Measurements from ENCODE around the gene CD247. TPM values are rescaled to one million over a fixed set of nuclear protein-coding genes. Genes with fewer than 3 reads are reported as not detected.
"Not testable (repeated sequence)": the region's sequence is repeated elsewhere in the genome, so short reads cannot be mapped to it uniquely, and the experiment has no call there.

CD247 gene
- total and polyA plus RNA-seq, 2 experiments from 2014 or later = not detected

DNA sequence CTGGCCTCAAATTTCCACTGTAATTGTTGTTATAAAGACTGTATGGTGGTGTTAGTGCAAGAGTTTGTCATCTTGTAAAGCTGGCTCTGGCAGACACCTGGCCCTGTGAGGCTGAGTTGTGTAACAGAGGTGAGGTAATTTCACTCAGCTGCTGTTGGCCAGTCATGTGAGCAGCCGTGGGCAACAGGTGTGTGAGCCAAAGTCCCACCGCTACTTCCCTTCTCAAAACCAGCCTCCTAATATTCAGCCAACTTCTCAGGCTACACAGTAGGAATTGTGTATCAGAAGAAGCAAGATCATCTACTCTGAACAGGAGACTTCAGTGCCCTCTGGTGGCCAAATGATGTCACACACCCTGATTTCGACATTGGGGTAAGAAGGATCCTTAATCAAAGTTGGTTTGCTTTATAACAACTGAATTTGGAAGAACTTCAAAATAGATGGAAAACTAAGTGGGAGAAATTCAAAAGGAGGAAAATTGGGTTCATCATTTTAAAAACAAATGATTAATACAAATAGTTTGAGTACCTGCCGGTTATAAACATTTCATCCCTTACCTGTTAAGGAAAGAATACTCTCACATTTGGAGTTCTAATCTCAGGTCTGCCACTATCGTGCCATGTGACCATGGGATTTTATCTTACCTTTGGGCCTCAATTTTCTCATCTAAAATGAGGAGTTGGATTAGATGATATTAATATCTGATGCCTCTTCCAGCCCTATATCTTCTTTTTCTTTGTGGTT is 37.8 kb upstream of the CD247 start:
- Histone ChIP-seq H3K79me2 (ENCODE audit: insufficient read depth) (no peaks in the 10 kb centered on the region), H3K27me3 (replicated peaks; ENCODE audit: insufficient read depth) (no peaks in the 10 kb centered on the region), H3K4me2 (ENCODE audit: unreplicated experiment) (no peak overlapping the region), H4K20me1 (ENCODE audit: insufficient read depth) (no peaks in the 10 kb centered on the region), H2AFZ (no peak overlapping the region), H3K36me3 (ENCODE audit: low read depth) (no peaks in the 10 kb centered on the region), H3K27ac (no peak overlapping the region), H3F3A (ENCODE audit: insufficient read depth) (no peaks in the 10 kb centered on the region), H3K4me1 (ENCODE audit: insufficient read depth) (no peaks in the 10 kb centered on the region), H3K9ac (no peak overlapping the region), H3K4me3 (no peak overlapping the region), H3K9me2 (ENCODE audit: insufficient read depth) (no peaks in the 10 kb centered on the region), H3K9me3 (ENCODE audit: low read depth) (no peaks in the 10 kb centered on the region)
- TF ChIP-seq EZH2phosphoT487 (IDR thresholded peaks at IDR 0.05; ENCODE audit: insufficient read depth, low read depth) = no peak
- no peak for TF ChIP-seq EZH2 (IDR thresholded peaks at IDR 0.05; ENCODE audit: insufficient read depth, poor library complexity, severe bottlenecking)
- 2 to 5% methylated on average over 5 of the region's 5 CpGs for WGBS, 2 experiments (ENCODE audit: low coverage in 1 of 2, low lambda C conversion rate in 2 of 2, missing lambda C conversion rate in 2 of 2)
- in situ Hi-C loops (cut with MboI) = no loop called here
- DNase-seq = peak; percentile 72

DNA sequence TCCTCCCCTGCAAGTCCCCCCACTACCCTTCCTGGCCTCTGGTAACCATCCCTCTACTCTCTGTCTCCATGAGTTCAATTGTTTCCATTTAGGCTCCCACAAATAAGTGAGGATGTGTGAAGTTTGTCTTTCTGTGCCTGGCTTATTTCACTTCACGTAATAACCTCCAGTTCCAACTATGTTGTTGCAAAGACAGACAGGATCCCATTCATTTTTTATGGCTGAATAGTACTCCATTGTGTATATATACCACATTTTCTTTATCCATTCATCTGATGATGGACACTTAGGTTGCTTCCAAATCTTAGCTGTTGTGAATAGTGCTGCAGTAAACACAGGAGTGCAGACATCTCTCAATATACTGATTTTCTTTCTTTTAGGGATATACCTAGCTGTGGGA is 36.7 kb upstream of the CD247 start:
- in situ Hi-C loops (cut with MboI); H3K9ac ChIP-seq; H3F3A ChIP-seq (ENCODE audit: insufficient read depth); H4K20me1 ChIP-seq (ENCODE audit: insufficient read depth); H3K4me1 ChIP-seq (ENCODE audit: insufficient read depth); H3K4me2 ChIP-seq (ENCODE audit: unreplicated experiment); DNase-seq; H3K4me3 ChIP-seq; H3K9me3 ChIP-seq (ENCODE audit: low read depth); H3K9me2 ChIP-seq (ENCODE audit: insufficient read depth); H2AFZ ChIP-seq; H3K36me3 ChIP-seq (ENCODE audit: low read depth); H3K27me3 ChIP-seq (replicated peaks; ENCODE audit: insufficient read depth); H3K79me2 ChIP-seq (ENCODE audit: insufficient read depth); H3K27ac ChIP-seq: not testable (repeated sequence)
- WGBS, 2 experiments (ENCODE audit: low coverage in 1 of 2, low lambda C conversion rate in 2 of 2, missing lambda C conversion rate in 2 of 2) = 85 to 88% methylated on average over 1 of the region's 1 CpG

DNA sequence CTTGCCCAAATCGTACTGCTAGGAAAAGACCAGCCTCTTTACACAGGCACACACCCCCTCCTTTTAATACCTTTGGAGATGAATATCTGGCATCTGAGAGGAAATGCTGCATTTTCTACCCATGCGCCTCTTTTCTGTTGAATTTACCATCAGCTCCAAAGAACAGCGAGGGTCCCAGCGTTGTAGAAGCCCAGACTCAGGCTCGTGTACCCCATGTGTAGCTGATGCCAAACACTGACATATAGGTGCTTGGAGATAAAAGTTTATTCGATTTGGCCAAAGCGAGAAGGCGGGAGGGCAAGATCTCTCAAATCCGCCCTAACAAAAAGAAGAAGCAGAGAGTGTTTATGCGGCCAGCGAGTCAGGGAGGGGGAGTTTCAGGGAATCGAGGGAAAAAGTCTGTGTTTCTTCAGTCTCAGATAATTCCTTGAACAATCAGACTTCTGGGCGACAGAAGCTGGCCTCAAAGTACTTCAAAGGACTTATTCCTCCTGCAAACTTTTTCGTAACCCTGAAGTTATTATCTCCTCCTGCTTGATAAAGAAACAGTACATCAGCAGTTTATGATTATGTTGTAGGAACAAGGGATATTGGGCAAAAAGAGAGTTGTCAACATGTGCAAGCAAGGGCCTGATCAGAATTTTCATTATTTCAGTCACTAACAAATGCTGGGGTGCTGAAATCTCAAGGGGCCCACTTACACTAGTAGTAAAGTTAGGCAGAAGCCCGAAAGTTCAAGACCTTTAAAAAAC is 35.9 kb upstream of the CD247 start:
- Histone ChIP-seq H3K27ac (no peak overlapping the region), H3K4me2 (ENCODE audit: unreplicated experiment) (peak overlapping the region; percentile 99), H3K27me3 (replicated peaks; ENCODE audit: insufficient read depth) (no peaks in the 10 kb centered on the region), H3K4me3 (peak overlapping the region; percentile 92), H3K9me3 (ENCODE audit: low read depth) (no peaks in the 10 kb centered on the region), H3K79me2 (ENCODE audit: insufficient read depth) (no peaks in the 10 kb centered on the region), H3K36me3 (ENCODE audit: low read depth) (no peaks in the 10 kb centered on the region), H4K20me1 (ENCODE audit: insufficient read depth) (no peaks in the 10 kb centered on the region), H3K9me2 (ENCODE audit: insufficient read depth) (no peaks in the 10 kb centered on the region), H3K9ac (peak overlapping the region; percentile 76), H3F3A (ENCODE audit: insufficient read depth) (0 out of 2 replicates have a peak, but pooled peaks cover 1% of the 10 kb centered on the region), H2AFZ (peak overlapping the region; percentile 99), H3K4me1 (ENCODE audit: insufficient read depth) (no peaks in the 10 kb centered on the region)
- in situ Hi-C loops (cut with MboI) = no loop called here
- WGBS, 2 experiments (ENCODE audit: low coverage in 1 of 2, low lambda C conversion rate in 2 of 2, missing lambda C conversion rate in 2 of 2) = 13 to 14% methylated on average over 15 of the region's 15 CpGs
- DNase-seq = no peak
- TF ChIP-seq EZH2phosphoT487 (IDR thresholded peaks at IDR 0.05; ENCODE audit: insufficient read depth, low read depth) (no peak), EZH2 (IDR thresholded peaks at IDR 0.05; ENCODE audit: insufficient read depth, poor library complexity, severe bottlenecking) (no peak)

DNA sequence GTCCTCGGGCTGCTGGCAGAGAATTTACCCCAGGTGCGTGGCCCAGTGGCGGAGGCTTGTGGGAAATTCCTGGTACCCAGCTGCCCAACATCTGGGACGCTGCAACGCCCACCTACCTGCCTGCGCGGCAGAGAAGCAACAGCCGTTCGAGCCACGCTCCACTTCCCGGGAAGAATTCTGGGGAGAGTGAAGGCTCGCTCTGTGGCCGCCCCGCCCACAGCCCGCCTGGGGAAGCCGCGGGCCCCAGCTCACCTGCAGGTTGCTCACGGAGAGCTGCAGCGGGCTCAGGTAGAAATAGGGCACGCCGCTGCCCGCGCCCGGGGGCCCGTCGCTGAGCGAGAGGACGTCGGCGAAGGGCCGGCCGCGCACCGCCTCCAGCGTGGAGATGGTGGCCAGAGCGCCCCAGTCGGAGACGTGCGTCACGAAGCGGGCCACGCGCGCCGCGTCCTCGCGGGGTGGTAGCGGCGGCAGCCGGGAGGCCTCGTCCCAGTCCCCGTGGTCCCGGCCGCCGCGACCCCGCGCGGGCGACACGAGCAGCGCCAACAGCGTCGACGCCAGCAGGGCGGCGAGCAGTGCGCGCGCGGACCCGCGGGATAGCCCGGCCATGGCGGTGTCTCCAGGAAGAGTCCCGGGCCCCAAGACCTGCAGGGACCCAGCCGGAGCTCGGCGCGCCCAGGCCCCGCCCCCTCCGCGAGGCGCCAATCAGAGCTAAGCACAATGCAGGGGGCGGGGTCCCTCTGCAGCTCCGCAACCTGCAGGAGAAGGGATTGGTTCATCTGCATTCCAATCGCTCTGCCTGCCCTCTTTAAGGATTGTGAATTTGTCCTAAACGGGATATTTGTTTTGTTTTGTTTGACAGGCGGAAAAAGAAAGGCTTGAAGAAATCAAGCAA is 35.1 kb upstream of the CD247 start, which contains the start of gene CREG1:
CREG1 (minus strand) TSS at position 627 of the 892 bp plus-strand sequence.
- in situ Hi-C loops (cut with MboI) = no loop called here
- 2 to 3% methylated on average over 29 to 59 of the region's 90 CpGs for WGBS, 2 experiments (ENCODE audit: low coverage in 1 of 2, low lambda C conversion rate in 2 of 2, missing lambda C conversion rate in 2 of 2)

More for the DNA sequence above, 35.1 kb upstream of the CD247 start, which contains the start of gene CREG1:
- Histone ChIP-seq H3K36me3 (ENCODE audit: low read depth) (no peaks in the 10 kb centered on the region), H3K9ac (peak within 1 kb of the TSS; percentile 76), H3K27ac (0 out of 2 replicates have a peak within 1 kb of the TSS, but pooled peaks have one; percentile 11), H3K4me3 (peak within 1 kb of the TSS; percentile 92), H2AFZ (peak within 1 kb of the TSS; percentile 99), H3F3A (ENCODE audit: insufficient read depth) (peaks cover 9% of the 10 kb centered on the region), H3K27me3 (replicated peaks; ENCODE audit: insufficient read depth) (no peaks in the 10 kb centered on the region), H3K79me2 (ENCODE audit: insufficient read depth) (no peaks in the 10 kb centered on the region), H3K4me2 (ENCODE audit: unreplicated experiment) (peak within 1 kb of the TSS; percentile 99), H4K20me1 (ENCODE audit: insufficient read depth) (no peaks in the 10 kb centered on the region), H3K4me1 (ENCODE audit: insufficient read depth) (peaks cover 5% of the 10 kb centered on the region), H3K9me2 (ENCODE audit: insufficient read depth) (no peaks in the 10 kb centered on the region), H3K9me3 (ENCODE audit: low read depth) (no peaks in the 10 kb centered on the region)
- peak; percentile 97 for DNase-seq
- no peak for TF ChIP-seq EZH2phosphoT487 (IDR thresholded peaks at IDR 0.05; ENCODE audit: insufficient read depth, low read depth)
- TF ChIP-seq EZH2 (IDR thresholded peaks at IDR 0.05; ENCODE audit: insufficient read depth, poor library complexity, severe bottlenecking) = no peak

Data from GM23248 (cell line).